NCI-H1092 (cell line): ENCODE data around the gene ASTN1.

ENCODE experiments used
- DNase-seq: peaks from one replicate; lab custom pipeline; 2025; lab: John Stamatoyannopoulos, UW

ASTN1 gene

GRCh38 chr1:176926330-176927086 is 238.0 kb downstream of the ASTN1 start:
- DNase-seq, result no peak

DNA sequence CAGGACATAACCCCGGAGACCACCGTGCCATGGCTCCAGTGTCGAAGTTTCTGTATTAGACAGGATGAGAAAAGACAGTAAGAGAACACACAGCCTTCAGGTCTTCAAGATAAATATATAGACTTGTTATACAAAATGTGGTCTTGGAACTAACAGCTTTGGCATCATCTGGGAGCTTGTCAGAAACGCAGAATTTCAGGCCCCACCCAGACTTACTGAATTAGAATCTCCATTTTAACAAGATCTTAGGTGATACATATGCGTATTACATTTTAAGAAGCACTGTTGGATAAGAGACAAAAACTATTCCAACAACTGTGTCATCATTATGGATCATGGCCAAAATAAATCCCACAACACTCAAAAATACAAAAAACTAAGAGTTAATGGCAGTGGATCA is 239.3 kb downstream of the ASTN1 start:
- no peak for DNase-seq

DNA sequence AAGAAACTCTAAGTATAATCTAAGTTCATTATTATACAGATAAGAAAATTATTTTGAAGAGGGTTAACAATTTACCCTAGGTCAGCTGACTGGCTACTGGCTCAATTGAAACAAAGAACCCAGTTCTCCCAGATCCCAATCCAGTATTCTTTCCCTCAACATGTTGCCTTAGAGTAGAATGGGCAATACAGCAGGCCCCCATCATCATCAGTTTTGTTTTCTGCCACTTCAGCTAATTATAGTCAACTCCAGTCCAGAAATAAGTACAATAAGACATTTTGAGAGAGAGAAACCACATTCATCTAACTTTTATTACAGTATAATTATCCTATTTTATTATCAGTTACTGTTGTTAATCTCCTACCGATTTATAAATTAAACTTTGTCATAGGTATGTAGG is 241.2 kb downstream of the ASTN1 start:
- no peak for DNase-seq

- no peak for DNase-seq
Observed at GRCh38 chr1:176919386-176920378, 244.8 kb downstream of the ASTN1 start.

DNA sequence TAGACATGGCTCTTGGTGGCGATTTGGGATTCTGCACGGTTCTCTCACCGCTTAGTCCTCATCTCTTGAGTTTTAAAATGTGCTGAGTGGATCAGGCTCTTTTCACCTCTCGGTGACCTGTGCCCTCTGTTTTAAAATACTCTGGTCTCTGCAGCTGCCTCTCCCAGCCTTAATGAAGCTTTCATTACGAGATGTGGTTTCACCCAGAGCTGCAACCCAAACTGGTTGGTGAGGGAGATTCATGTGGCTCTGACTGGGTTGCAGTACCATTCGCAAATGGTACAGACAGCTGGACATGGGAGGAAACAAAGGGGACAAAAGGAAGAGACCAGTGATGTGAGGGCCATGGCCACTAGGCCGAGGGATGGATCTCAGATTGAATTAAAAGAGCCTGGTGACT is 258.9 kb downstream of the ASTN1 start:
- DNase-seq, result no peak

GRCh38 chr1:176904057-176904751 is 260.3 kb downstream of the ASTN1 start:
- no peak for DNase-seq

GRCh38 chr1:176903474-176903873 is 261.0 kb downstream of the ASTN1 start:
- DNase-seq, result no peak

GRCh38 chr1:176899321-176899720 is 265.2 kb downstream of the ASTN1 start:
- no peak for DNase-seq

- peak; percentile 74 for DNase-seq
Observed at GRCh38 chr1:176897350-176898236, 266.9 kb downstream of the ASTN1 start.

DNA sequence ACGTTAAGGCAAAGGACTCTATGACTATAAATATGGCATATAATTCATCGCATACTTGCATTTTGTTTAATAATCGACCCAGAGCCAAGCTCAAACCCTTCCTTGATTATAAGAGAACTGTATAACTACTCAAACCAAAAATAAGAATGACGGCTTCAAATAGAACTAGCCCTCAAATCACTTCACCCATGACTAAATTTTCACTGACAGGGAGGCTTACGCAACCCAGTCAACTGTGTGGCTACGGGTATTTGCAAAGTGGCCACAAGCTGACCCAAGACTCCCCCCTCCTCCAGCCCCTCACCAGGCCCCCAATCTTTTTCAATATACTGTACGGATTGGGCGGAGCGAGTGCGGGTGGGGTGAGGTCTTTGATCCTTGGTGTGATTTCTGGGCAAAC is 268.3 kb downstream of the ASTN1 start:
- no peak for DNase-seq

GRCh38 chr1:176894450-176894849 is 270.1 kb downstream of the ASTN1 start:
- no peak for DNase-seq

DNA sequence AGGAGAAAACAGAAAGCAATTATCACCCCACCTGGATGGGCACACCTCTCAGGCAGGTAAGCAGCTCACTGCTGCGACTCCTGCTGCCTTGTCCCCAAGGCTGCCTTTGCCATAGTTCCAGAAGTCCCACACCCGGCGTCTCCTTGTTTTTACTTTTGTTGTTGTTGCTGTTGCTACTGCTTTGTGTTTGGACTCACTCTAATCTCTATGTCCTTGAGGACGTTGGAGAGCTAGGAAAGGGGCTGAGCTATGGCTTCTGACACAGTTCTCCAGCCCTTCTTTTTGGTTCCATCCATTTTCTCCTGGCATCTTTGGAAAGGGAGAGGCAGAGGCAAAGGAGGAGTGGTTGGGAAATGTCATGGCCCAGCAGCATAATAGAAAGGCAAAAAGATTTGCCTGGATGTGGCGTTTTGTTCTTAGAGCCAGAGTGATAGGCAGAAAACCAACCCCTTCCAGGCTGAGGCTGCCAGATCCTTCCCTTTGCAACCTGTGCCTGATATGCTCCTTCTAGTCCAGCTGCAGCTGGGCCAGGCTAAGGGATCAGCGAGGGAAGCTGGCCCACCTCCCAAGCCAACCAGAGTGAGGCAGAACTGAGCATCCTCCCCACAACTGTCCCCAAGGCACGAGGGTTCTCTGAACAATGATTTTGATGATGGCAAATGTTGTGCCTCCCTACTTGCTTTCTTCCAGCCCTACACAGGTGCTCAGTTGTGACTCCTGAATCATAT is 270.7 kb downstream of the ASTN1 start:
- no peak for DNase-seq

DNA sequence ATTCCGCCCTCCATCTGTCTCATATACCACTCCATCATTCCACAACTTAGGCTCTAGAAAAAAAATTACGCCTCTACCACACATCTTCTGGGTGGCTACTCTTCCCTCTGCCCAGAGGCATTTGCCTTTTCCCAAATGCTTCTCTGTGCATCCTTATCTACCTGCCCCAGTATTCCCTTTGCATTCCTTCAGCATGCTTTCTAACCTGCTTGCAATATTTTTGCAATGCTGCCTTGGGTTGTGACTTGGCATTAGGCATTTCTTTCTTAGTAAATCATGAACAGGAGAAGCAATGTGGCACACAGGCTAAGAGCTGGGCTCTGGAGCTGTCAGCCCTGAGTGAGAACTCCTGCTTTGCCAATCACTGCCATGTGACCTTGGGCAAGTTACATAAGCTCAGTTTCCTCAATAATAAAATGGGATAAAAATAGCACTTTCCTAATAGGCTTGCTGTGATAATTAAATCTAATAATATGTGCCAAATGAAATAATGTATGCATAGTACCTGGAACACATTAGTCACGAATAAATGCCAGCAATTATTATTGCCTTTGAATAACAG is 276.0 kb downstream of the ASTN1 start:
- DNase-seq, result no peak

DNA sequence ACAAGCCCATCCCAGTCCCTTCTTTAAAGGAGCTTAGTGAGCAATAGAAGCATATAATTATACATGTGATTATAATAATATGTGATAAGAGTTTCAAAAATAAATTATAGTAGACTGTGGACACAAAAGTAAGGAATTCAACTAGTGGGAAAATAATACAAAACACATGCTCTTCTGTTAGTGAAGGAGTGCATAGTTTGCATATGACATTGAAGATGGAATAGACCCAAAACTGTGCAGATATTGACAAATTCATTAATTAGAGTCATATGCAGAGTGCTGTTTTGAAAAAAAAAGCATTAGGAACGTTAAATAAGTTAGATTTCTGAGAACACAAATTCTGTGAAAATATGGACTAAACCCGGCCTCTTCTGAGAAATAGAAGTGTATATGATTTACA is 278.8 kb downstream of the ASTN1 start:
- DNase-seq, result no peak

GRCh38 chr1:176885341-176885740 is 279.2 kb downstream of the ASTN1 start:
- DNase-seq, result no peak

DNA sequence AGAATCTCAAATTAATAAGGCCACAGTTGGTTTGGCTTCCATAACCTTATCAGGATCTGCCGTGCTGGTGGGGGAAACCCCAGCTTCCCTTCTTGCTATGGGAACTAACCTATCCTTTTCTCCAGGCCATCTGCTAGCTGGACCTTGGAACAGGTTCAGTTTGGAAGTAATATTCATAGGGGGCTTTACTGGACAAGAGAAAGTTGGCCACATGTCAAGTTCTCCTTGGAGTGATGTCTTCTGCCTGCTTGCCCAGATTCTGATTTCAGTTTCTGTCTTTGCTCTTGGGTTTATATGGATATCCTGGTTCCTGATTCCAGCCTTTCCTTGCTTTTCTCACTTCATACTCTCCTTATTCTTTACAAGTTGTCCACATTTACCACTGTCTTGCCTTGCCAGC is 279.6 kb downstream of the ASTN1 start:
- no peak for DNase-seq

DNA sequence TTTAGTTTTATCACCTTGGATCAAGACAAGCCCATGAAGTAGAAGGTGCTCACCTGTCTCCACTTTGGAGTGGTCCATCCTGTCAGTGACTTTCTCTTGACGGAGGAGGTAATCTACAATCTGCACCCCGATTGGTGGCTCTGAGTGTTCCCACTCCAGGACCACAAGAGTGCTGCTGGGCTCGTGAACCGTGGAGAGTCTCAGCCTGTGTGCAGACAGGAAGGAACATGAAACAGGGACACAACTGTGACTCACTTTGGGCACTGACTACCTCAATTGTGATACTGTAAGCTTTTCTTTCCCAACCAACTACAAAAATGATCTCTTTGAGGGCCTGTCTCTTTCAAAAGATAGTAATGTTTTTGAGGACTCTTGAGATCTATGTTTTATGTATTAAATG is 280.2 kb downstream of the ASTN1 start:
- DNase-seq, result no peak

- peak; percentile 77 for DNase-seq
Observed at GRCh38 chr1:176880955-176881595, 283.4 kb downstream of the ASTN1 start.

DNA sequence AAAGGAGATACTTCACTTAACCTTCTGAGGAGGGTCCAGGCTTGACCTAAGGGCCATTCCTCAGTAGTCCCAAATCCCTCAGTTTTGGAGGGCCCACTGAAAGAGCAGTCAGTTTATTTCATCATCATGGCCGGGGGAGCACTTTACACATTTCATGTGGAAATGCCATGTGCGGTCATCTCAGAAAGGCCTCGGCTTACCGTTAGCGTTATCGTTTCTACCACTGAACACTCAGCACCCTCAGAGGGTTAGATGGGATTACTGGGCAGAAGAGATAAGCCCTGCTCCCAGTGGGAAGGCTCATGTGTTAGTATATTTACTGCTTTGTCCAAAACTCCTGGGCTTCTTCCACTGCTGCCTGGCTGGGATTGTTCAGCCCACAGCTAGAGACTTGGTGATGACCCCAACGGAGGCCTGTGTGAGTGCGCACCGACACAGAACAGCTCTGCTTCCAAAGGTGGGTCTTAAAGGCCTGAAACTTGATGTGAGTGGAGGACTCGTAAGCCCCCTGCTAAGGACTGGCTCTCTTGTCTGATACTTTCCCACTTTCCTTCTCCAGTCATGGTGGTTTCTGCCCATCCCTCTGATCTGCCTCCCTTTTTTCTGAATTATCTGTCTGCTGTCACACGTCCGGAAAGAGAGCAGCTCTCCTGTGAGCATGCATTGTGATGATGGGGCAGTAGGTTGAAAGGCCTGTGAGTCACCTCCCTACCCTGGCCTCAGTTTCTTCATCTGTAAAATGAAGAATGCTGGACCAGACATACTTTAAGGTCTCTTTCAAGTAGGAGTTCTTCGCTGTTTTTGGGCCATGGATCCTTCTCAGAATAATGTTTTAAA is 284.5 kb downstream of the ASTN1 start:
- no peak for DNase-seq
